ENCODE measurements around the gene CYP2S1. TPM values are rescaled to one million over a fixed set of nuclear protein-coding genes. Genes with fewer than 3 reads are reported as not detected.

CYP2S1 gene
- total RNA-seq, 3 donors from 2014 or later, result 9.1 to 45.4 (median 41.2) TPM

GRCh38 chr19:41239961-41240574, 47.0 kb downstream of the CYP2S1 start:
- ATAC-seq (no peak), DNase-seq (no peak)
- Histone ChIP-seq H3K9me3 (no peaks in the 10 kb centered on the region), H3K4me1 (ENCODE audit: low read depth) (no peaks in the 10 kb centered on the region), H3K4me3 (no peak overlapping the region), H3K36me3 (ENCODE audit: low read depth) (no peaks in the 10 kb centered on the region)
- no peak for TF ChIP-seq CTCF (IDR thresholded peaks at IDR 0.05)
- intact Hi-C loops (cut with DNase I, micrococcal nuclease), result no loop called here

- Histone ChIP-seq H3K4me1 (ENCODE audit: low read depth) (no peaks in the 10 kb centered on the region), H3K4me3 (no peak overlapping the region), H3K36me3 (ENCODE audit: low read depth) (no peaks in the 10 kb centered on the region), H3K9me3 (no peaks in the 10 kb centered on the region)
- intact Hi-C loops (cut with DNase I, micrococcal nuclease), result no loop called here
- DNase-seq, result no peak
- no peak for TF ChIP-seq CTCF (IDR thresholded peaks at IDR 0.05)
- no peak for ATAC-seq
Measured at GRCh38 chr19:41241859-41242258, 48.8 kb downstream of the CYP2S1 start.

- H3K4me1 ChIP-seq (ENCODE audit: low read depth), result no peaks in the 10 kb centered on the region
- ATAC-seq (no peak), DNase-seq (no peak)
- H3K9me3 ChIP-seq, result no peaks in the 10 kb centered on the region
- TF ChIP-seq CTCF (IDR thresholded peaks at IDR 0.05), result no peak
- H3K4me3 ChIP-seq, result no peak overlapping the region
- H3K36me3 ChIP-seq (ENCODE audit: low read depth), result no peaks in the 10 kb centered on the region
- intact Hi-C loops (cut with DNase I, micrococcal nuclease), result no loop called here
Measured at GRCh38 chr19:41244117-41244516, 51.1 kb downstream of the CYP2S1 start.

GRCh38 chr19:41245843-41246242, 52.8 kb downstream of the CYP2S1 start:
- DNase-seq, result no peak
- no peaks in the 10 kb centered on the region for H3K36me3 ChIP-seq (ENCODE audit: low read depth)
- intact Hi-C loops (cut with DNase I, micrococcal nuclease), result no loop called here
- ATAC-seq, result no peak
- TF ChIP-seq CTCF (IDR thresholded peaks at IDR 0.05), result no peak
- H3K4me3 ChIP-seq, result no peak overlapping the region
- H3K4me1 ChIP-seq (ENCODE audit: low read depth), result no peaks in the 10 kb centered on the region
- no peaks in the 10 kb centered on the region for H3K9me3 ChIP-seq

- intact Hi-C loops (cut with DNase I, micrococcal nuclease), result no loop called here
- Histone ChIP-seq H3K36me3 (ENCODE audit: low read depth) (no peaks in the 10 kb centered on the region), H3K9me3 (no peaks in the 10 kb centered on the region), H3K4me1 (ENCODE audit: low read depth) (no peaks in the 10 kb centered on the region), H3K4me3 (no peak overlapping the region)
- no peak for DNase-seq
- ATAC-seq, result no peak
- TF ChIP-seq CTCF (IDR thresholded peaks at IDR 0.05), result no peak
Measured at GRCh38 chr19:41248895-41249294, 55.9 kb downstream of the CYP2S1 start.
